WTC11 (cell line): ENCODE data around the gene CAPNS1. TPM values are rescaled to one million over a fixed set of nuclear protein-coding genes. Genes with fewer than 3 reads are reported as not detected.
A peak's percentile ranks its signal among the peaks of the same experiment; 100 is the strongest.

Experiments used
- ATAC-seq: fragments of 200-7000 bp; cut with Tn5 transposase; 2 replicates; pipeline ENCODE4 v1.10.0; 2021; ENCODE audit warnings: mild to moderate bottlenecking, moderate library complexity
- CTCF ChIA-PET: fragments of 300-600 bp; sonication (Branson Sonifier 250); formaldehyde crosslinking; loops from one replicate; lab custom pipeline; 2021; ENCODE audit warnings: antibody characterized with exemption; lab: Charles Lee
- POLR2A ChIA-PET: fragments of 350-600 bp; sonication (Branson Sonifier 250); formaldehyde crosslinking; loops from one replicate; lab custom pipeline; 2021; ENCODE audit warnings: antibody characterized with exemption; lab: Charles Lee
- DNase-seq: peaks from one replicate; pipeline ENCODE4 v3.0.0; 2021; ENCODE audit warnings: low spot score
- H3K27ac Mint-ChIP-seq: 2 replicates; pipeline ENCODE4 v1.8.0; 2021; ENCODE audit warnings: mixed read lengths
- H3K27me3 Mint-ChIP-seq: 2 replicates; pipeline ENCODE4 v1.8.0; 2021; ENCODE audit warnings: low read depth, mild to moderate bottlenecking, moderate library complexity, mixed read lengths
- H3K36me3 Mint-ChIP-seq: 2 replicates; pipeline ENCODE4 v1.8.0; 2021; ENCODE audit warnings: mixed read lengths
- H3K4me1 Mint-ChIP-seq: 2 replicates; pipeline ENCODE4 v1.8.0; 2022; ENCODE audit warnings: mixed read lengths
- H3K4me3 Mint-ChIP-seq: 2 replicates; pipeline ENCODE4 v1.8.0; 2021; ENCODE audit warnings: mild to moderate bottlenecking, moderate library complexity, mixed read lengths
- H3K9me3 Mint-ChIP-seq: 2 replicates; pipeline ENCODE4 v1.8.0; 2021; ENCODE audit warnings: mixed read lengths
- AFF4 ChIP-seq: sonication (generic); formaldehyde crosslinking; IDR thresholded peaks from 2 replicates; pipeline ENCODE4 v1.8.1; 2023; ENCODE audit warnings: mild to moderate bottlenecking, missing genetic modification reagents, borderline replicate concordance
- ATF1 ChIP-seq: sonication (generic); formaldehyde crosslinking; IDR thresholded peaks from 2 replicates; pipeline ENCODE4 v1.8.1; 2023; ENCODE audit warnings: mild to moderate bottlenecking, moderate library complexity, missing genetic modification reagents
- ATF2 ChIP-seq: sonication (generic); formaldehyde crosslinking; IDR thresholded peaks from 2 replicates; pipeline ENCODE4 v1.8.1; 2022; ENCODE audit warnings: low read depth, missing genetic modification reagents, borderline replicate concordance
- CDX4 ChIP-seq: fragments of 250-450 bp; sonication (Bioruptor Pico); IDR thresholded peaks from 2 replicates; pipeline ENCODE4 v1.9.0; 2021; ENCODE audit warnings: moderate library complexity, mild to moderate bottlenecking, inconsistent platforms, borderline replicate concordance
- EMX1 ChIP-seq: fragments of 250-450 bp; sonication (Bioruptor Pico); IDR thresholded peaks from 2 replicates; pipeline ENCODE4 v1.8.0; 2021; ENCODE audit warnings: mild to moderate bottlenecking
- ESRRA ChIP-seq: sonication (generic); formaldehyde crosslinking; IDR thresholded peaks from 2 replicates; pipeline ENCODE4 v1.8.1; 2022; ENCODE audit warnings: mild to moderate bottlenecking, missing genetic modification reagents, borderline replicate concordance
- ETV6 ChIP-seq: sonication (generic); formaldehyde crosslinking; IDR thresholded peaks from 2 replicates; pipeline ENCODE4 v1.8.1; 2022; ENCODE audit warnings: mild to moderate bottlenecking, missing genetic modification reagents
- HMGA2 ChIP-seq: fragments of 250-450 bp; sonication (Bioruptor Pico); IDR thresholded peaks from 2 replicates; pipeline ENCODE4 v1.4.0; 2021; ENCODE audit warnings: mild to moderate bottlenecking, moderate library complexity
- IRF1 ChIP-seq: sonication (generic); formaldehyde crosslinking; IDR thresholded peaks from 2 replicates; pipeline ENCODE4 v1.8.0; 2023; ENCODE audit warnings: missing genetic modification reagents
- JUN ChIP-seq: sonication (generic); formaldehyde crosslinking; IDR thresholded peaks from 2 replicates; pipeline ENCODE4 v1.8.0; 2023; ENCODE audit warnings: mild to moderate bottlenecking, missing genetic modification reagents
- PRDM15 ChIP-seq: sonication (generic); formaldehyde crosslinking; IDR thresholded peaks from 2 replicates; pipeline ENCODE4 v1.8.0; 2022; ENCODE audit warnings: missing genetic modification reagents
- PREB ChIP-seq: sonication (generic); formaldehyde crosslinking; IDR thresholded peaks from 2 replicates; pipeline ENCODE4 v1.8.1; 2022; ENCODE audit warnings: mild to moderate bottlenecking, missing genetic modification reagents, moderate library complexity, borderline replicate concordance
- SOX15 ChIP-seq: fragments of 250-450 bp; sonication (Bioruptor Pico); IDR thresholded peaks from 2 replicates; pipeline ENCODE4 v1.9.0; 2021; ENCODE audit warnings: mild to moderate bottlenecking
- TEAD1 ChIP-seq: sonication (generic); formaldehyde crosslinking; IDR thresholded peaks from 2 replicates; pipeline ENCODE4 v1.8.0; 2022; ENCODE audit warnings: mild to moderate bottlenecking, missing genetic modification reagents
- TP53 ChIP-seq: sonication (generic); formaldehyde crosslinking; IDR thresholded peaks from 2 replicates; pipeline ENCODE4 v1.8.1; 2023; ENCODE audit warnings: mild to moderate bottlenecking, missing genetic modification reagents
- ZNF121 ChIP-seq: sonication (generic); formaldehyde crosslinking; IDR thresholded peaks from 2 replicates; pipeline ENCODE4 v1.8.0; 2023; ENCODE audit warnings: missing genetic modification reagents
- ZSCAN18 ChIP-seq: fragments of 250-450 bp; sonication (Bioruptor Pico); IDR thresholded peaks from 2 replicates; pipeline ENCODE4 v2.1.2; 2022; ENCODE audit warnings: mild to moderate bottlenecking, moderate library complexity
- total RNA-seq: library from RNA; stranded (reverse); gene quantifications from 3 replicates; pipeline ENCODE4 v1.2.3, GENCODE V29; 2021

Gene CAPNS1
- total RNA-seq, 1 experiment from 2014 or later = 358 TPM

- TF ChIP-seq ESRRA (CRISPR knock-in tag) = no peak
- TF ChIP-seq HMGA2 = no peak
- no peak for TF ChIP-seq AFF4 (CRISPR knock-in tag)
- TF ChIP-seq ETV6 (CRISPR knock-in tag) = no peak
- no peak for TF ChIP-seq ATF2
- no peak for TF ChIP-seq ZNF121
Measured at GRCh38 chr19:36103842-36104552, 35.9 kb upstream of the CAPNS1 start (continued).

- no peak for ATAC-seq
- Mint-ChIP-seq H3K4me1 (peaks cover 10% of the 10 kb centered on the region), H3K27ac (0 out of 2 replicates have a peak overlapping the region, but pooled peaks have one; percentile 79), H3K27me3 (no peaks in the 10 kb centered on the region), H3K36me3 (peaks cover 12% of the 10 kb centered on the region), H3K4me3 (no peak overlapping the region), H3K9me3 (no peaks in the 10 kb centered on the region)
- CTCF ChIA-PET = no interaction called here
- POLR2A ChIA-PET = no interaction called here
- DNase-seq = no peak
- no peak for TF ChIP-seq TEAD1 (CRISPR knock-in tag)
- TF ChIP-seq IRF1 = no peak
- TF ChIP-seq ESRRA (CRISPR knock-in tag) = no peak
- no peak for TF ChIP-seq JUN (CRISPR knock-in tag)
- no peak for TF ChIP-seq ZSCAN18 (CRISPR knock-in tag)
- TF ChIP-seq AFF4 (CRISPR knock-in tag) = no peak
- TF ChIP-seq EMX1 (CRISPR knock-in tag) = no peak
- TF ChIP-seq TP53 (CRISPR knock-in tag) = no peak
- no peak for TF ChIP-seq ATF1 (CRISPR knock-in tag)
- no peak for TF ChIP-seq PRDM15 (CRISPR knock-in tag)
- no peak for TF ChIP-seq SOX15 (CRISPR knock-in tag)
- TF ChIP-seq PREB = no peak
- no peak for TF ChIP-seq CDX4 (CRISPR knock-in tag)
Measured at GRCh38 chr19:36106441-36106840, 33.4 kb upstream of the CAPNS1 start.
